HG03060 (cell line): Measurements from ENCODE around the gene DOK7.
"Not testable (repeated sequence)": the region's sequence is repeated elsewhere in the genome, so short reads cannot be mapped to it uniquely, and the experiment has no call there.

Source experiments
- ATAC-seq: cut with Tn5 transposase; IDR thresholded peaks from one replicate; pipeline ENCODE4 v1.9.1; 2021; ENCODE audit warnings: low read depth, moderate number of reproducible peaks; ENCODE audit not compliant: unreplicated experiment

The DOK7 gene

DNA sequence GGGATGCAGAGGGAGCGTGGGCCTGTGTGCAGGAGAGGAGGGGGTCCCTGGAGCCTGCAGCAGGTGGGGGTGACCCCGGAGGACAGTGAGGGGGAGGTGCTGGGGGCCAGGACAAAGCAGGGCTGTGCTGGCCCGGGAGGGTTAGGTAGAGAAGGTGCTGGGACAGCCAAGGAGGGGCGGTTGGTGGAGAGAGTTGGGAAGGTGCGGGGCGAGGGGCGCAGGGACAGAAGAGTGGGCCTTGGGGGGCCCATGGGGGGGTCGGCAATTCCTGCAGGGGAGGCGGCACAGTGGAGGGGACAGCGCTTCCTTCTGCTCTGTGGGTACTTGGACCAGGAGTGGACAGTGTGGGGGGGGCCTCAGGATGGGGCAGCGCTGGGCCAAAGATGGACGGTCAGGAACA is 36.6 kb downstream of the DOK7 start:
- ATAC-seq: no peak

DNA sequence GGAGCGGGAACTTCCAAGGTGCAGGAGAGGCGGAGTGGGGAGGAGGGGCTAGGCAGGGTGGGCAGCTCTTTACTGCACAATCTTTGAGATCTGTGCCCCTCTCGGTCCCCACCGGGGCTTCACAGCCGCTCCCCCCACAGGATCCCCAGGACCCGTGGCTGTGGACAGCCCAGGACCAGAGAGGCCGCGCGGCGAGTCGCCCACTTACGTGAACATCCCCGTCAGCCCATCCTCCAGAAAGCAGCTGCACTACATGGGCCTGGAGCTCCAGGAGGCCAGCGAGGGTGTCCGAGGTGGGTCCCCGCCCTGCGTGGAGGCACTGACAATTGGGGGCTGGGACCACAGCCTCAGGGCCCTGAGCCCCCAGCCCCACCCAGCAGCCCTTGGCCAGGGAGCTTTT is 37.0 kb downstream of the DOK7 start:
- no peak for ATAC-seq

DNA sequence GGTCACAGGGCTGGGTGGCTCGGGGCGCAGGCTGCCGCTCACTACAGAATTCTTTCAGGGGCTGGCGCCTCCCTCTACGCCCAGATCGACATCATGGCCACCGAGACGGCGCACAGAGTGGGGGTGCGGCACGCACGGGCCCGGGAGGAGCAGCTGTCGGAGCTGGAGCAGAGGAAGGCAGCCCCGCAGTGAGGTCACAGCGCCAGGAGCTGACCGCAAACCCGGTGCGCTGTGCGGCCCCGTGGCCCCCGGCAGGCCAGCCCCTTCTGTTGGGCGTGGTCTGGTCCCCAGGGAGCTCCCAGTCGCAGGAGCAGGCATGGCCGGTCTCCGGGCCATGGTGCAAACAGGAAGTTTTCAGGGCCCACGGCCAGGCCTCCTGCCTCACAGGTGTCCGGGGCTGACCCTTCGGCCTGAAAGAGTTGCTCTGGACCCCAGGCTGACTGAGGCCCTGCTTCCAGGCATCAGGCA is 37.6 kb downstream of the DOK7 start:
- no peak for ATAC-seq

DNA sequence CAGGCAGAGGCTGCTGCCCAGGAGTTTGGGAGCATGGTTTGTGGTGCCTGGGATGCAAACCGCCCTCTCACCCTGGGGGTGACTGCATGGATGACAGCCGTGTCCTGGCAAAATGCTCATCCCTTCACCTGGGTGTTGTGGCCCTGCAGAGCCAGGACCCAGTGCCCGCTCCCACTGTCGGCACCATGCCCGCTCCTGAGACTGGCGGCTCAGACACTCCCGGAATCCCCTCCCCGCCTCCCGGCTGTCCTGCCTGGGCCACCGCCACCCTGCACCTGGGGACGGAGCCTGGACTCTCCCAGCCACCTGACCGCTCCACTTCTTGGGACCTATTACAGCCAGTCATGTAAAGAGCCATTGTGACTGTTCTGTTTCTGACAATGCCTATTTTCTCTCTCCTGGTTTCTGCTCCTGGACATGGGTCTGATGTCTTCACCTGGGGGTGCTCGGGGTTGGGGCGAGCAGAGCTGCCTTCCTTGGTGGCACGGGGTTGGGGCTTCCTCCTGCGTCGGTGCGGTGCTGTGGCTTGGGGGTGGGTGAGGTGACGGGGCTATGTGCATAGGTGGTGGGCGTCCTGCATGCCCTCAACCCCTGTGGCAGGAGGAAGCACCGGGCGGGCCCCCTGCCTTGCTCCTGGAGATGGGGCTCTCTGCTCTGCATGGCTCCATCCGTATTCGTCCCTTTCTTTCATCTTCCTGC is 38.2 kb downstream of the DOK7 start:
- ATAC-seq: no peak

DNA sequence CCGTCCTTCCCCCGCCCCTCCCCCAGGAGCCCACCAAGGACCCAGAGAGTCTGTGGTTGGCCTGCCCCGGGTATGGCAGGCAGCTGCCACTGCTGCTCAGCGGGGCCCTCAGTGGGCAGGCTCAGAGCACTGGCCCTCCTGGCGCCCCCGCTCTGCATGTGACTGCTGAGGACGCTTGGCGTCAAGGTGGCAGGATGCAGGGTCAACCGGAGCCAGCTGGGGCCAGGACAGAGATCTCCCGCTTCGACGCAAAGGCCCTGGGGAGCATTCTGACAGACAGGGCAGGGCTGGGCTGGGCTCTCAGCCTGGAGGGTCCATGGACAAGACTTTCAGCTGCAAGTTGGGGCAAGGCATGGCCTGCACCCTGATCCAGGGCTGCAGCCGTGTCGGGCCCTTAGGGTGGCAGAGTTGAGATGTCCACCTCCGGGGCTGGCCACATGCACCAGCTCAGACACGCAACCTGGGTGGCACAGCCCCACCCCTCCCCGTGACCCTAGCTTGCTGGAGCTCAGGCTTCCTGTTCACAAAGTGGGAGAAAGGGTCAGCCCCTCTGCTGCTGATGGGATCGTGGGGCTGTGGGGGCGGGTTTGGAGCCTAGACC is 38.8 kb downstream of the DOK7 start:
- no peak for ATAC-seq

DNA sequence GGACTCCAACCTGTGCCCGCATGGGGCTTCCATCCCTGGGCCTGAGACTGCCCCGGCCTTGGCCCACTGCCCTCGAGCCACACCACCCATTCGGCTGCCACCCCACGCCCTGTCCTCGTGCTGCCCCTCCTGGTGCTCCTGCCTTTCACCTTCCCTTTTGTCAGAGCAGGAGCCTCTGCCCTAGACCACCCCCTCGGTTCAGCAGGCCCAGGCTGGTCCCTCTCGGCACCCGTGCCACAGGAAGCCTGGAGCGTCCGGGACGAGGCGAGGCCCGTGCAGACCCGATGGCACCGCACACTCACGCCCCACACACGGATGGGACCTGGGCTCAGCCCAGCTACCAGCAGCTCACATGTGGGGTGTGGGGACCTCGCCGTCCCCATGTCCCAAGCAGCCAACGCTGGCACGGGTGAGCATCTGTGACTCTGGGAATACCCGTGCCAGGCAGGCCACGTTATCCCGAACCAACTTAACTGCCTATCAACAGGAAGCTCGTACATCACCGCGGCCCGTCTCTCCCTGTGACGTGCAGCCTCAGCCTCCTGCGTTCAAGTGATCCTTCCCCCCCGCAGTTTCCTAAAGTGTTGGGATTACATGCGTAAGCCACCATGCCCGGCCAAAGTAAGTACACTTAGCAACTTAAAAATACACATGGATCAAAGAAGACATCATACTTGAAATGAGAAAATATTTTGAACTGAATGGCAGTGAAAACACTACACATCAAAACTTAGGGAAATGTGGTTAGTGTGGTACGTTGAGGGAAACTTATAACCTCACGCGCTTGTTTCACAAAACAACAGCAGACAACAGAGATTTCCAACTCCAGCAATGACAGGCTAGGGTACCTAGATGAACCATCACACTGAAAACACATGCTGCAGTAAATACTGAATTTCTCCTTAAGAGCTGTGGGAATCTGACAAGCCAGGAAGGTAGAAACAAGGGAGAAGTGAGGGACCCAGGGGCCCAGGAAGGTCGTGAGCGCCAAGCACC is 40.1 kb downstream of the DOK7 start:
- ATAC-seq: no peak

DNA sequence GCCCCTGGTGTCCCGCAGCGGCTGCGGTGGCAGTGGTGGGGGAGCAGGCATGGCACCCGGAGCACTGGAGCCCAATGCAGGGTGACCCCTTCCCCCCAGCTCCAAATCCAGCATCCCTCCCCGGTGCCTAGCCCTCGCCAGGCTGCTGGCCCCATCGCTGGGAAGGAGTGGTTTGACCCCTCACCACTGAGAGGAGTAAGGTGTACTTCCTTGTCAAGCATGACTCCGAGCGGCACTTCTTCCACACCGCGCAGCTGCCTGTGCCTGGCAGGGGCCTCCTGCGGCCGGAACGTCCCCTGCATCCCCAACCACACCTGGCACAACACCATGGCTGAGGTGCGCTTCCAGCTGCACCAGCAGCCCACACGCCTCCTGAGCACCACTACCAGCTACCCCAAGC is 42.1 kb downstream of the DOK7 start:
- no peak for ATAC-seq

DNA sequence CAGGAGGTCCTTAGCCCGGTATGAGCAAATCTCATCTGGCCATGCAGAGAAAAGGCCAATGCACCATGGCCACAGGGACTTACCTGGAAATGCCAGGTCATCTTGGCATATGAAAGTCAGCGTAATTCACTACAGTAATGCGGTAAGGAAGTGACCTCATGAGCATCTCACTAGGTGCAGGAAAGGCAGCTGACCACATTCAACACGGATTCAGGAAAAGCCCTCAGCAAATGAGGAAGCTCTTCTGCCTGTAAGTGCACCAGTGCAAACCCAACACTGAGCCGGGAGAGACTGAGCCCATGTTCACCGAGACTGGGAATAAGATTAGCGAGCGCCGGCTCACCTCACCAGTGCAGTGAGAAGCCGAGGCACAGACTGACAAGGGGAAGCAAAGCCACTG is 45.4 kb downstream of the DOK7 start:
- no peak for ATAC-seq

DNA sequence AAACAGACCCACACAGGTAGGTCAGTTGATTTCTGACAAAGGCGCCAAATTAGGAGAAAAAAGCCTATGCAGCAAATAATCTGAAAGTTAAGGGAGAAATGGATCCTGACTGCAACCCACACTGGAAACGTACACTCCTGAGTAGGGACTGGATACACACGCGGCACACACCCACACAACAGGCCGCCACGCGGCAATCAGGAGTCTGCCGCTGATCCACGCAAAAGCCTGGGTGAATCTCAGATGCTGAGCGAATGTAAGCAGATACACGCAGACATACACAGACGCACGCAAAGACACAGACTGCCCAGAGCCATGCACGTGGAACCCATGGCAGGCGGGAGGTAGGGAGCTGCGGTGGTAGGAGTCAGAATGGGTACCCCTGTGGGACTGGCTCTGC is 47.4 kb downstream of the DOK7 start:
- no peak for ATAC-seq

DNA sequence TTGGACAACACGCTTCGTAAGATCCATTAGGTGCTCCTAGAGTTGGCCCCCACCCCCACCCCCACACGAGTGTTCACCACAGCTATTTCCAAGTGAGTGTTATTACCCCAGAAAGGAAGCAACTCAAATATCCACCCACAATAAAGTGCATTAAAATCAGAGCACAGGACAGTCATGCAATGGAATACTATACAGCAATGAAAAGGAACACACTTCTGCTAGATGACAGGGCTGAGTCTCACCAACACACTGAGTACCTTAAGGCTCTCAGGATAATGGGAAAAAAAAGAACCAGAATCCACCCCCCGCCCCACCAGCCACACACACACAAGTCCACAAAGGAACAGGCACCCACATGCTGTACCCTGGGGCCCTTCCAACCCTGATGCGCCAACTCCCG is 48.1 kb downstream of the DOK7 start:
- ATAC-seq: no peak

DNA sequence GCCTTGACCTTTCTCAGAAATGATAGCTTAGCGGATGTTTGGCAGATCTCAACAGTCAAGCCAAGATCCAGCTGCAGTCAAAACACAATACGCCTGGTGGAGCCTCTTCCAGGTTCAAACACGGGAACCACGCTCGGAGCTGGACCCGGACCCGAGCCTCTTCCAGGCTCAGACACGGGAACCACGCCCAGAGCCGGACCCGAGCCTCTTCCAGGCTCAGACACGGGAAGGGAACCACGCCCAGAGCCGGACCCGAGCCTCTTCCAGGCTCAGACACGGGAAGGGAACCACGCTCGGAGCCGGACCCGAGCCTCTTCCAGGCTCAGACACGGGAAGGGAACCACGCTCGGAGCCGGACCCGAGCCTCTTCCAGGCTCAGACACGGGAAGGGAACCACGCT is 48.5 kb downstream of the DOK7 start:
- not testable (repeated sequence) for ATAC-seq

DNA sequence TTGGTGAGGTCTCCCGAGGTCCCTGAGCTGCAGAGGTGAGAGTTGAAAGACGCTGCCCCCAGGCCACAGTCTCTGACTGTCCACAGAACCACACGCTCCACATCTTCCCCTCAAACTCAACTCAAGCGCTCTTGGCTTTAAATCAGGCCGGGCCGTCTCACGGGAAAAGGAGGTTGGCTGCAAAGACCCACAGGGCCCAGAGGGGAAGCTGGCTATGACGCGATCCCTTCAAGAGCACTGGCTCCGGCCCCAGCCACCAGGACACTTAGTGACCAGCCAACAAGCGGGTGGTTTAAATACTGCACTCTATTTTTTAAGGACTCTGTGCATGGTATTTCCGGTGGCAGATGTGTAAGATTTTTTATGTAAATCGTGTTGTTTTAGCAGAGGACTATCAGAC is 49.2 kb downstream of the DOK7 start:
- no peak for ATAC-seq

DNA sequence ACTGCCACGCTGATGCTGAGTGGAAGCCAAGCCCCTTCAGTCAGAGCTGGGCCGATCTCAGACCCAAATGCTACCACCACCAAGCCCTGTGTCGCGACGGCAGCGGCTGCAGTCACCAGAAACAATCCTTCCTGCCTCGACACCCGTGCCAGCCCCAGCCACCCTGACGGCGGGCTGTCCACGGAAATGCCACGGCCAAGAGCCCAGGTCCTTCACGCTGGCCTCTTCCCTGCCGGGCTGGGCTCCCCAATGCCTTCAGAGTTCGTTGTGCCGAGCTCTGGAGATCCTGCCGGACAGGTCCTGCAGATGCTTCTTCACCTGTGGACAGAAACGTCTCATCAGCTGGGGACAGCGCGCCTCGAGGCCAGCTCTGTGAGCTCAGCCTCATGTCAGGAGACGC is 49.6 kb downstream of the DOK7 start:
- ATAC-seq: no peak

DNA sequence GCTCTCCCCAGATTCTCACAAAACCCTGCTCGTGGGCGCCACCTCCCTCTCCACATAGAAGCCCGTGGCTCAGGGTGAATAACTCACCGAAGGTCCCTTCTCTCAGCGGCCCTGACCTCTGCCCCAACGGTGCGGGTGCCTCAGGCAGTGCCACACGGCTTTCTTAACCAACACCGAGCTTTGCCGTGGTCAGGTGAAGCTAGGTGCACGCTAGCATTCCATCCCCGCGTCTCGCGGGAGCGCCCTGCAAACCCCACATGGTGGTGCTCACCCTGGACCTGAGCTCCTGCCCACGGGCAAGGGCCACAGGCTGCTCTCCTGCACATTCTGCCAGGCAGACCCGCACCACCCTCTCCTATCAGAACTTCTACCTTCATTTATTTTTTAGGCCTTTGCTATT is 50.7 kb downstream of the DOK7 start:
- ATAC-seq: no peak

DNA sequence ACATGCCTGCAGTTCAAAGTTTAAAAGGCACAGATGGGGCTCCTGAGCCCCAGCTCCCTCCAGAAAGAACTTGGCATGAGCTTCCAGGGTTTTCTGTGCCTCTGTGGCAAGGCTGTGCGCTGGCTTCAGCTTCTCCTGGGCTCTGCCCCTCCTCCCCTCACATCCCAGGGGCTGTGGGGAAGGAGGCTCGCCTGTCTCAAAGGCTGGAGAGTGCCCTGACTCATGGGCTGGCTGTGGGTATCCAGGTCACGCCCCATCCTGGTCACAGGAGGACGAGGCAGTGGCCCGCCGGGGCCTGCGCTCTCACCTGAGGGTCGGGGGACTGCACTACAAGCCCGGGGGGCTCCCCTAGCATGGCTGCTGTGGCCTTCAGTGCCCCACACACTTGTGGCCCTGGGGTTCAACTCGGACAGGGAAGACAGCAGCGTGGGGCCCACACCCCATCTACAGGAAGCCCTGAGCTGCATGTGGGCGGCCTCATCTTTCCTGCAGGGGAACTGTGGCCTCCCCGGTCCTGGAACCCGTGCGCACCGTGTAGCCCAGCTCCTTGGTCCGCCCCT is 51.2 kb downstream of the DOK7 start:
- no peak for ATAC-seq

DNA sequence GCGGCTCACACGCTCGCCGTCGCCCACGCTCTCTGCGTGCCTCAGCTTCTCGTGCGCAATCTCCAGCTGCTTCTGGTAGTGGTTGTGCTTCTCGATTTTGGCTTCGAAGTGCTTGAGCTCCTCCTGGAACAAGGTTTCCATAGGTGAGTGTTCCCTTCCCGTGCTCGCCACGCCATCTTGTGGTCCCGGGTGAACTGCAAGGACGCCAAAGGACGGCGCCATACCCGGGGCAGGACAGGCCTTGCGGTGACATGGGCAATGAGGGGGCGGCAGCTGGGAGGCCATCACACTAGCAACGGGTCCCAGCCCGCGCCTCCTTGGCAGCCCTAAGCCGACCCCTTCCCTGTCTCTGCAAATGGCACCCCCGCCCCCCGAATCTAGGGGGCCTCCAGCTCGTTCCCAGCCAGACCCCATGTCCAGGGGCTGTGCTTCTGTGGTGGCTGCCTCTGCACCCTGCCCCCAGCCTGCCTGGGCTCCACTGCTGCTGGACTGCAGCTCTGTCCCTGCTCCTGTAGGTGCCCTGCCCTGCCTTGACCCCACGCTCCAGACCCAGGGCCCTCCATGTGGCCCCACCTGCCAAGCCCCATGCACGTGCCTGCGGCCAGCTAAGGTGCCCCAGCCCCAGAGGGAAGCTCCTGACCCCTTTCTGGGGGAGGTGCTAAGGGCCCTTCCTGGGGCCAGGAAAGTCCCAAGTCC is 51.8 kb downstream of the DOK7 start:
- no peak for ATAC-seq

DNA sequence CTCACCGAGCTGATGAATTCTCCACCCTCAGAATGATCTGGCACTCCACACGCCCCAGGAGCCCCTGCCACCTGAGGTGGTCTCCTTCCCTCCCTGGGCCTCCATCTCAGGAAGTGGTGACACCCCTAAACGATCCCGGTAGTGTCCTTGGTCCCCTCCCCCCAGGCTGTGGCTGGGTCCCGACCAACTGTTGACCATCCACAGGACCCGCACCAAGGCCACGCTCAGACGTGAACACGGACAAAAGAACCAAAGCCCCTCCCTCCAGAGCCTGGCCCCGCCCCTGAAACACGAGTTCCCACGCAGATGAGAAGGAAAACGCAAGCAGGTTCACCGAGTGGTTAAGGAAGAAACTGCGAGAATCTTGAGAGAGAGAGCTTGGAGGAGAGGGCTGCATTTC is 52.5 kb downstream of the DOK7 start:
- ATAC-seq: no peak

DNA sequence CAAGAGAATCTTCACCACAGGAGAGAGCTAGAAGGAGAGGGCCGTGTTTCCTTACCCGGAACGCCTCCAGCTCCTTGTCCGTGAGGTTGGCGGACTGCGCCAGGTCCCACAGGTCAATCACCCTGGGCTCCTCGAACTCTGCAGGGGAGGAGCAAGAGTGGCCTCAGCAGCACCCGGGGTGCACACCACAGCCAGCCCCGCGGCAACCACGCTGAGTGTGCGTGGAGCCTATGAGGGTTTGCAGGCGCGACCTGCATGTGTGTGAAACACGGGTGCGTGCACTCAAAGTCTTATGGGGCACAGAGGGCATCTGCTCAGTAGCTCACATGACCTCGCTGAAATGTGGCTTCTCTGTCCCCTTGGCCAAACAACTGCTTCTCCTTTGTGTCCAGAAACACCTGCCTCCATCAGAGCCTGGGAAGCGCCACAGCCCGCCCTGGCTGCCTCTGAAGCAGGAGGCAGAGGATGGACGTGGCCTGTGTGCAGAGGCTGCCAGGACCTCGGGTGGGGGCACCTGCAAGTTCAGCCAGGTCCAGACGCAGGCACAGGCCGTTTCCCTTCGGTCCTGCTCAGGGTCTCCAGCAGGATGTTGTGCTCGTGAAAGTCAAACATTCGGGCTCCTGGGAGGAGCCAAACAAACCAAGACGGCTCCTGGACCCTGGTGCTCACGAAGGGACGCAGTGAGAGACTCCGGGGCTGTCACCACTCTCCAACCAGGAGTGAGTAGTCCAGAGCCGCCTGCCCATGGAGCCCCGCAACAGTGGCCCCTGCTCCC is 53.1 kb downstream of the DOK7 start:
- ATAC-seq: no peak

DNA sequence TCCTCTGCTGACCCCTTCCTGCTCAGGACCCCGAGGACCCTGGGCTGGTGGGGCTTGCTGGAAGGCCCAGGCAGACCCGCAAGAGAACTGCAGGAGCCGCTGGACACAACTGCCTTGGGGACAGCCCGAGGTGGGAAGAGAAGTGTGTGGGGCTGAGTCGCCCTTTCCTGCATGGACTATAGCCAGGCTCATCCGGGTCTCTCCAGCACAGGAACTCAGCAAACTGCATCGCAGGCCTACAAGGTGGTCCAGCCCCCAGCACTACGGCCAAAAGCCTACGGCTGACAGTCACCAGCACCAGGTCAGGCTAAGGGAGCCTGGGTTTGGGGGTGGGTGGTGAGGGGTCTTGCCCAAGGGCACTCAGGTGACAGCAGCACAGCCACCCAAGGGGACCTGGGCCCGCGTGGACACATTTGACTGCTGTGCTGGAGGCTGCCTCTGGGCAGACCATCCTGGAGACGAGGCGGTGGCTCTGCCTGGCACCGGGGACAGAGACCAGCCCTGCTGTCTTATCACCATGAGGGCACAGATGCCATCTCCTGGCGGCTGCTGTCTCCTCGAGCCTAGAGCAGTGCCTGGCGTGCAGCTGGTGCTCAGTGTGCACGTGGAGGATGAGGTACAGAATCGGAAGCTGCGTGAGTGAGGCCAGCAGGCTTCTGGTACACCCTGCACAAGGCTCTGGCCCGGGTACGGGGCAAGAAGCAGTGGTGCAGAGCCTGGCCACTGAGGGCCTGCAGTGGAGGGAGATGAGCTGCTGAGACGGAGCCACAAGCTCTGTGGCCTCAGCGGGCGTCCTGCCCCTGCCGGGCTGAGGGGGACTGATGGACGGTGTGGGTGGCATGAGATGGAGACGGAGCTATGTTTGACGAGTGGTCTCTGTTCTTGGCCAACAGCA is 54.0 kb downstream of the DOK7 start:
- ATAC-seq: no peak
